Measurements from ENCODE around the gene SLK.

GRCh38 chr10:104045151-104046089 lies 78.5 kb downstream of the SLK start:
- no peak for TF ChIP-seq SIN3A (IDR thresholded peaks at IDR 0.05; ENCODE audit: borderline replicate concordance, insufficient read depth, low read length)
- TF ChIP-seq POLR2AphosphoS5 (IDR thresholded peaks at IDR 0.05; ENCODE audit: low read depth, low read length): no peak
- TF ChIP-seq, protein P1, sequence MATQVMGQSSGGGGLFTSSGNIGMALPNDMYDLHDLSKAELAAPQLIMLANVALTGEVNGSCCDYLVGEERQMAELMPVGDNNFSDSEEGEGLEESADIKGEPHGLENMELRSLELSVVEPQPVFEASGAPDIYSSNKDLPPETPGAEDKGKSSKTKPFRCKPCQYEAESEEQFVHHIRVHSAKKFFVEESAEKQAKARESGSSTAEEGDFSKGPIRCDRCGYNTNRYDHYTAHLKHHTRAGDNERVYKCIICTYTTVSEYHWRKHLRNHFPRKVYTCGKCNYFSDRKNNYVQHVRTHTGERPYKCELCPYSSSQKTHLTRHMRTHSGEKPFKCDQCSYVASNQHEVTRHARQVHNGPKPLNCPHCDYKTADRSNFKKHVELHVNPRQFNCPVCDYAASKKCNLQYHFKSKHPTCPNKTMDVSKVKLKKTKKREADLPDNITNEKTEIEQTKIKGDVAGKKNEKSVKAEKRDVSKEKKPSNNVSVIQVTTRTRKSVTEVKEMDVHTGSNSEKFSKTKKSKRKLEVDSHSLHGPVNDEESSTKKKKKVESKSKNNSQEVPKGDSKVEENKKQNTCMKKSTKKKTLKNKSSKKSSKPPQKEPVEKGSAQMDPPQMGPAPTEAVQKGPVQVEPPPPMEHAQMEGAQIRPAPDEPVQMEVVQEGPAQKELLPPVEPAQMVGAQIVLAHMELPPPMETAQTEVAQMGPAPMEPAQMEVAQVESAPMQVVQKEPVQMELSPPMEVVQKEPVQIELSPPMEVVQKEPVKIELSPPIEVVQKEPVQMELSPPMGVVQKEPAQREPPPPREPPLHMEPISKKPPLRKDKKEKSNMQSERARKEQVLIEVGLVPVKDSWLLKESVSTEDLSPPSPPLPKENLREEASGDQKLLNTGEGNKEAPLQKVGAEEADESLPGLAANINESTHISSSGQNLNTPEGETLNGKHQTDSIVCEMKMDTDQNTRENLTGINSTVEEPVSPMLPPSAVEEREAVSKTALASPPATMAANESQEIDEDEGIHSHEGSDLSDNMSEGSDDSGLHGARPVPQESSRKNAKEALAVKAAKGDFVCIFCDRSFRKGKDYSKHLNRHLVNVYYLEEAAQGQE (IDR thresholded peaks at IDR 0.05; ENCODE audit: insufficient read depth in 1 of 2, low read depth in 2 of 2, low read length in 2 of 2): no peak
- TF ChIP-seq TAF1 (IDR thresholded peaks at IDR 0.05; ENCODE audit: borderline replicate concordance, insufficient read depth, low read length): no peak

Data from PFSK-1 (cell line).